GM21717 (cell line): ENCODE results near the gene CARD10.

ENCODE experiments used
- ATAC-seq: cut with Tn5 transposase; IDR thresholded peaks from one replicate; pipeline ENCODE4 v1.9.1; 2021; ENCODE audit warnings: mild to moderate bottlenecking, moderate library complexity; ENCODE audit not compliant: unreplicated experiment

CARD10 gene

GRCh38 chr22:37504964-37505363, 14.3 kb downstream of the CARD10 start:
- ATAC-seq = no peak

GRCh38 chr22:37503850-37504249, 15.4 kb downstream of the CARD10 start:
- no peak for ATAC-seq

GRCh38 chr22:37503183-37503683, 16.0 kb downstream of the CARD10 start:
- no peak for ATAC-seq

GRCh38 chr22:37502342-37503182, 16.7 kb downstream of the CARD10 start:
- no peak for ATAC-seq

- ATAC-seq = no peak
Measured at GRCh38 chr22:37501610-37502341, 17.4 kb downstream of the CARD10 start.

GRCh38 chr22:37500745-37501609, 18.2 kb downstream of the CARD10 start:
- no peak for ATAC-seq

- no peak for ATAC-seq
Measured at GRCh38 chr22:37499789-37500540, 19.2 kb downstream of the CARD10 start.

- no peak for ATAC-seq
Measured at GRCh38 chr22:37499027-37499707, 20.0 kb downstream of the CARD10 start.

- no peak for ATAC-seq
Measured at GRCh38 chr22:37498289-37498909, 20.8 kb downstream of the CARD10 start.

- ATAC-seq = no peak
Measured at GRCh38 chr22:37497062-37497599, 22.1 kb downstream of the CARD10 start.

GRCh38 chr22:37496651-37497050, 22.6 kb downstream of the CARD10 start:
- no peak for ATAC-seq

- no peak for ATAC-seq
Measured at GRCh38 chr22:37493979-37494378, 25.2 kb downstream of the CARD10 start.

- no peak for ATAC-seq
Measured at GRCh38 chr22:37492428-37493344, 26.5 kb downstream of the CARD10 start.

GRCh38 chr22:37491559-37492427, 27.4 kb downstream of the CARD10 start:
- ATAC-seq = no peak

- ATAC-seq = no peak
Measured at GRCh38 chr22:37491106-37491505, 28.1 kb downstream of the CARD10 start.

- no peak for ATAC-seq
Measured at GRCh38 chr22:37489983-37490382, 29.2 kb downstream of the CARD10 start.
